Common myeloid progenitor, CD34-positive (primary cell): Measurements from ENCODE around the gene APCDD1L.
A peak's percentile ranks its signal among the peaks of the same experiment; 100 is the strongest.

ENCODE experiments used
- CTCF ChIA-PET: fragments of 350-600 bp; sonication (Branson Sonifier 250); formaldehyde crosslinking; loops from one replicate; lab custom pipeline; 2021; ENCODE audit warnings: antibody characterized with exemption; lab: Charles Lee
- POLR2A ChIA-PET: fragments of 350-600 bp; sonication (Branson Sonifier 250); formaldehyde crosslinking; loops from one replicate; lab custom pipeline; 2021; ENCODE audit warnings: antibody characterized with exemption; lab: Charles Lee
- DNase-seq, 3 donors: peaks; one replicate each; pipeline versions ENCODE4 v3.0.0 to v3.0.0-alpha.2; 2013
- H3K27ac ChIP-seq, 2 experiments: 1 replicate in 1 of 2; 2 replicates in 1 of 2; pipeline ENCODE4 v1.7.0; 2013; ENCODE audit warnings: inconsistent platforms in 2 of 2, low read length in 2 of 2, mild to moderate bottlenecking in 2 of 2, low read depth in 1 of 2, moderate library complexity in 1 of 2; ENCODE audit not compliant: severe bottlenecking in 2 of 2, insufficient read depth in 1 of 2, poor library complexity in 1 of 2
- H3K27me3 ChIP-seq, 5 experiments: replicated peaks in 2 of 5; 1 replicate in 3 of 5; 2 replicates in 2 of 5; pipeline versions ENCODE4 v1.6.1 to v1.7.0; 2013; ENCODE audit warnings: low read length in 4 of 5, mild to moderate bottlenecking in 2 of 5, moderate library complexity in 2 of 5, inconsistent platforms in 1 of 5; ENCODE audit not compliant: insufficient read depth in 5 of 5, control insufficient read depth in 4 of 5
- H3K36me3 ChIP-seq, 4 experiments: 1 replicate in 2 of 4; 2 replicates in 2 of 4; pipeline versions ENCODE4 v1.6.1 to v1.7.0; 2013; ENCODE audit warnings: low read length in 3 of 4, control low read depth in 1 of 4, mild to moderate bottlenecking in 1 of 4; ENCODE audit not compliant: control insufficient read depth in 4 of 4, insufficient read depth in 4 of 4
- H3K4me1 ChIP-seq, 4 experiments: 1 replicate in 3 of 4; 2 replicates in 1 of 4; pipeline versions ENCODE4 v1.6.1 to v1.7.1; 2013; ENCODE audit warnings: low read length in 3 of 4, mild to moderate bottlenecking in 3 of 4, control low read depth in 1 of 4, inconsistent platforms in 1 of 4, moderate library complexity in 1 of 4; ENCODE audit not compliant: control insufficient read depth in 4 of 4, insufficient read depth in 4 of 4; ENCODE audit errors: control extremely low read depth in 1 of 4
- H3K4me3 ChIP-seq, 7 experiments: 1 replicate in 4 of 7; 2 replicates in 3 of 7; pipeline versions ENCODE4 v1.5.1 to v1.7.0; 2013; ENCODE audit warnings: mild to moderate bottlenecking in 7 of 7, low read length in 6 of 7, moderate library complexity in 6 of 7, inconsistent platforms in 2 of 7, low read depth in 2 of 7, control low read depth in 1 of 7; ENCODE audit not compliant: insufficient read depth in 4 of 7, control insufficient read depth in 1 of 7; ENCODE audit errors: extremely low read depth in 1 of 7
- H3K9me3 ChIP-seq, 5 experiments: 1 replicate in 4 of 5; 2 replicates in 1 of 5; pipeline versions ENCODE4 v1.6.1 to v1.7.1; 2013; ENCODE audit warnings: low read length in 4 of 5, mild to moderate bottlenecking in 2 of 5, inconsistent platforms in 1 of 5, low read depth in 1 of 5, moderate library complexity in 1 of 5; ENCODE audit not compliant: control insufficient read depth in 4 of 5, insufficient read depth in 2 of 5; ENCODE audit errors: control extremely low read depth in 1 of 5
- WGBS: methylation state at CpG from one replicate; pipeline ENCODE4 v1.1.5; 2013; ENCODE audit not compliant: insufficient coverage; 5-methylcytosine and 5-hydroxymethylcytosine counted together

APCDD1L gene

DNA sequence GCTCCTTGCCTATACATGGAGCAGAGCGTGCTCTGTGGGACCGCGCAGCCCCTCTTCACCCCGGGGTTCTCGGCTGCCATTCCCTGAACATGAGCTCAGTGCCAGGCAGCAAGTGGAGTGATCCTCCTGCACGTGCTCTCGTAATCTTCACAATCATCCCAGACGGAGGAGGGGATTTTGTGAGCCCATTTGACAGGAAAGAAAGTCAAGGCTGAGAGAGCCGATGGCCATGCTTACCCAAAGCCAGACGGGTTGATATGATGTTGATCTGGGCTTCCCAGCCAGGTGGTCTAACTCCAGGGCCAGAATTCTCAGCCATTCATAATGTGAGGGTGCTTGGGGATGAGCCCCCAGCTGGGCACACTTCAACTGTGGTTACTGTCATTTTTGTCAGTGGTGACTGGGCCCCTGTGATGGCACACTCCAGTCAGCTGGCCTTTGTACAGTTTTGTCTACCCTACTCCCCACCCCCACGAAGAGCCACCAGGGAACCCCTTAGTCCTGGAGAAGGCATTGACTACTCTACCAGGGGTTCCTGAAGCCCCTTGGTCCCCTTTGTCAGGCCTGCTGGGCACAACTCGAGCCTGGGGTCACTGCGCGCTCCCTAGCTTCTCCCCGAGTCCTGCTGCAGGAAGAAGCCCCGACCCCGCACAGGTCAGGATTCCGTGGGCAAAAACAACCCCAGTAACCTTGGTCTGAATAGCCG is 1.5 kb downstream of the APCDD1L start:
- CTCF ChIA-PET: no interaction called here
- WGBS: 59% methylated on average over 14 of the region's 19 CpGs
- Histone ChIP-seq H3K36me3 (no peaks in the 10 kb centered on the region), H3K27ac (no peak overlapping the region), H3K4me1 (no peaks in the 10 kb centered on the region), H3K4me3 (no peak overlapping the region), H3K9me3 (peaks cover 0 to 5% (median 0%) of the 10 kb centered on the region in 5 experiments), H3K27me3 (peaks cover 6 to 86% (median 32%) of the 10 kb centered on the region in 5 experiments)
- DNase-seq: no peak
- POLR2A ChIA-PET: no interaction called here

DNA sequence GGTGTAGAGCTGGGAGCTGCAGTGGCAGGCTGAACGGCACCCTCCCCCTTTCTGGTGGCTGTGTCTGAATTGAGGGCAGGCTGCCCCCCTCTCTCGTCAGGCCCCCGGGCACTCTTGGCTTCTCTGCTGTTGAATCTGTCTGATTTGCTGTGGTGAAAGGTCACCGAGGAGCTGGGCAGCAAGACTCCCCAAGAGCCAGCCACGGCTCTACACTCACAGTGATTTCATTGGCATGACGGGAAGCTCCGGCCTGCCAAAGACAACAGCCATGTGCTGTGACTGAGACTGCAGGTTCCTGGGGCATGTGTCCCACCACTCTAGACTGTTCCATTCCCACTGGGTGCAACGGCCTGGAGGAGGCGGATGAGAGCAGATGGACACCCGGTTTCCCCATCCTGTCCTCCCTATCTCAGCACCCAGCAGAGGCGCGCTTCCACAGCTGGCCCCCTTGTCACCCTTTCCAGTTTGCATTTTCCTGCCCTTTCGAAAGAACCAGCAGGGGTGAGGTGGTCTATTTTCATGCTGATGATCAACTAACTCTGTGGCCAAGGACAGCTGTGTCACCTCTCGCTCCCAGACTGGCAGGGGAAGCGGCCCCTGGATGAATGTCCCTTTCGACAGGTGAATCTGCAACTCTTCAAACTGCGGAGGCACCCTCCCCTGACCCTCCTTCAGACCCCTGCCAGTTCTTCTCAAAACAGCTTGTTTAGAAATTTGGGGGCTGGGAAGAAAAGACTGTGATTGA is 2.2 kb downstream of the APCDD1L start:
- no peak overlapping the region for H3K27ac ChIP-seq
- peaks cover 6 to 81% (median 30%) of the 10 kb centered on the region in 5 experiments for H3K27me3 ChIP-seq
- 65% methylated on average over 12 of the region's 17 CpGs for WGBS
- H3K9me3 ChIP-seq: peaks cover 0 to 5% (median 0%) of the 10 kb centered on the region in 5 experiments
- H3K4me3 ChIP-seq: no peak overlapping the region
- H3K36me3 ChIP-seq: no peaks in the 10 kb centered on the region
- POLR2A ChIA-PET: no interaction called here
- CTCF ChIA-PET: interaction anchor here (0.9 kb wide), 1 partner anchor 25 kb away, joined by 3 read pairs; no protein-coding TSS in a partner anchor
- no peaks in the 10 kb centered on the region for H3K4me1 ChIP-seq
- no peak for DNase-seq

DNA sequence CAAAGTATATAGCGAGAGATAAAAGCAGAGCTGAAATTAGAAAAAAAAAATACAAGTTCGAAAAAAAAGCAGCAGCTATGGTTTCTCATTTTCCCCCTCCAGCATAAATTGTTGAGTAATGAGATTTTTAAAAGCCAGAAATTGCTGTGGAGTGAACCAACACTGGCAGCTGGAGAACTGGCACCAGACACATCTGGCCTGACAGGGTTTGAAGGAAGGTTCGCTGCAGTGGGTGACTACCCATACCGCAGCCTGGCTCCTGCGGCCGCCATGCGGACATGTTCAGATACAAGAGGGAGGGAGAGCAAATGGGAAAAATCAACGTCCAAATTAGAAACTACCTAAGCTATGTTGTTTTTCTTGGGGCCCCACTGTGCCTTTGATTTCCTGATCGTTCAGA is 3.3 kb downstream of the APCDD1L start:
- CTCF ChIA-PET: no interaction called here
- H3K27ac ChIP-seq: no peak overlapping the region
- H3K4me3 ChIP-seq: no peak overlapping the region
- H3K27me3 ChIP-seq: peaks cover 6 to 72% (median 27%) of the 10 kb centered on the region in 5 experiments
- no peak for DNase-seq
- POLR2A ChIA-PET: no interaction called here
- WGBS: 86% methylated on average over 7 of the region's 9 CpGs
- no peaks in the 10 kb centered on the region for H3K4me1 ChIP-seq
- H3K9me3 ChIP-seq: peaks cover 0 to 8% (median 3%) of the 10 kb centered on the region in 5 experiments
- no peaks in the 10 kb centered on the region for H3K36me3 ChIP-seq

DNA sequence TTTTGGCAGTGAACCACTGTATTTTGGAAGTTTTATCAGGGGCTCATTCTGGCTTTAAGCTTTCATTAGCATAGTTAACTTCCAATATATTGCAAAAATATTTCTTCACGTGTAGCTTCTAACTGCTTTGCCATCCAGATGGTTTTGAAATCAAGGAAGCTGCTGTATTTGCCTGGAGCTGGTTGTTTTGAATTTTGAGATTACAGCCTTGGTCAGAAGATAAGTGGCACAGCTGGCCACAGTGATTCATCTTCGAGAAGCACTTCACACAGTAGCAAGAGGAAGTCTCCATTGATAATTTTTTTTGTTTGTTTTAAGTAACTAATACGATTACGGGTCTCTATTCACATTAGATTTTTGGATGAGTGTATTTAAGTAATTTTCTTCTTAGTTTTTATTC is 3.8 kb downstream of the APCDD1L start:
- Histone ChIP-seq H3K27ac (no peak overlapping the region), H3K36me3 (no peaks in the 10 kb centered on the region), H3K4me3 (no peak overlapping the region), H3K9me3 (peaks cover 0 to 13% (median 3%) of the 10 kb centered on the region in 5 experiments), H3K4me1 (no peaks in the 10 kb centered on the region), H3K27me3 (peaks cover 6 to 69% (median 27%) of the 10 kb centered on the region in 5 experiments)
- no CpG with 5 or more reads among the region's 4 CpGs for WGBS
- CTCF ChIA-PET: no interaction called here
- peak; percentile 8 to 46 (median 35) for DNase-seq
- POLR2A ChIA-PET: no interaction called here

DNA sequence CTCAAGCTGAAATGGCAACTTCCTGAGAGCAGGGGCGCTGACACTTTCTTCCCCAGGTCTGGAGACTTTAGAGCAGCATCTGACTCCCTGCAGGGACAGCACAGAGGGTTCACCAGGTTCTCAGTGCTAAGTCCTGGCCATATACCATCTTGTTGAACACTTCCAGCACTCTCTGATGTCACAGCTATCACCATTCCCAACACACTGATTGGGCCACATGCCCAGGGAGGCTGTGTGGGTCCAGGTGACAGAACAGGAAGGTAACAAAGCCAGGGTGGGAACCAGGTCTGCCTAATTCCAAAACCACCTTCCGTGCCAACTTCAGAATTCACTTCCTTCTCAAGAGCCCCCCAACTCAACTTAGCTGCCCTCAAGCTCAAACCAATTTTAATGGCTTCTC is 4.3 kb downstream of the APCDD1L start:
- ChIA-PET CTCF (no interaction called here), POLR2A (no interaction called here)
- Histone ChIP-seq H3K9me3 (peaks cover 0 to 16% (median 7%) of the 10 kb centered on the region in 5 experiments), H3K4me1 (no peaks in the 10 kb centered on the region), H3K27ac (no peak overlapping the region), H3K4me3 (no peak overlapping the region), H3K36me3 (no peaks in the 10 kb centered on the region), H3K27me3 (peaks cover 2 to 65% (median 23%) of the 10 kb centered on the region in 5 experiments)
- WGBS: 88% methylated on average over 2 of the region's 2 CpGs
- DNase-seq: no peak

DNA sequence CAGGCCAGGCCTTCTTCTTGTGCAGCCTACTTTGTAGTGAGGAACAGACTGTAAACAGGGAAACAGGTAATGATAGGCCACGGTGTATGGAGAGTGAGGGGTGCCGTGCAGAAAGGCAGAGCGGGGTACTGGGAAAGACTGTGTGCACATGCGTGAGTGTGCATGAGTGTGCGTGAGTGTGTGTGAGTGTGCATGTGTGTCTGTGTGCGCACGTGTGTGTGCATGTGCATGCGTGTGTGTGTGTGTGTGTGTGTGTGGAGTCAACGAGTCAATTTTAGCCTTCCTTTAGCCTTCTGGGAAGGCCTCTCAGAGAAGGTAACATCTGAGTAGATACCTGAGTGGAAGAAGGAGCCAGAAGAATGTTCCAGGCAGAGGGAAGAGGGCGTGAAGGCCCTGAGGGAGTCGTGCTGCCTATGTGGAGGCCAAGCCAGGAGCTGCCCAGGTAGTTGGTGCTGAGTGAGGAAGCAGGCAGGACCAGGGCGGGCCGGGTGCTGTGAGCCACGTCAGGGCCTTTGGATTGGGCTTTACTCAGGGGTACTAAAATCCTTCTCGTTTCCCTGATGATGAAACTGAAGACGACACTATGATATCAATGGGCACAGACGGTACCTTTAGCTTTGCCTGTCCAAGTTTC is 6.3 kb downstream of the APCDD1L start:
- CTCF ChIA-PET: no interaction called here
- peaks cover 0 to 35% (median 20%) of the 10 kb centered on the region in 5 experiments for H3K9me3 ChIP-seq
- peaks cover 0 to 44% (median 15%) of the 10 kb centered on the region in 5 experiments for H3K27me3 ChIP-seq
- no peak overlapping the region for H3K27ac ChIP-seq
- no peak for DNase-seq
- H3K4me3 ChIP-seq: no peak overlapping the region
- no peaks in the 10 kb centered on the region for H3K36me3 ChIP-seq
- 95% methylated on average over 16 of the region's 17 CpGs for WGBS
- POLR2A ChIA-PET: no interaction called here
- H3K4me1 ChIP-seq: no peaks in the 10 kb centered on the region
